Erythroblast (primary cell): ENCODE results near the gene ABCC4.
"Not testable (repeated sequence)": the region's sequence is repeated elsewhere in the genome, so short reads cannot be mapped to it uniquely, and the experiment has no call there.

Experiments
- DNase-seq, 2 experiments: peaks; one replicate each; lab custom pipeline; 2025; lab: John Stamatoyannopoulos, UW
- GATA1 ChIP-seq: IDR thresholded peaks from 2 replicates; pipeline ENCODE4 v1.6.1; 2011; ENCODE audit warnings: low read depth, mild to moderate bottlenecking, control low read depth, low read length, moderate library complexity
- POLR2A ChIP-seq: IDR thresholded peaks from 2 replicates; pipeline ENCODE4 v1.6.1; 2011; ENCODE audit warnings: mild to moderate bottlenecking, low read length

Gene ABCC4

DNA sequence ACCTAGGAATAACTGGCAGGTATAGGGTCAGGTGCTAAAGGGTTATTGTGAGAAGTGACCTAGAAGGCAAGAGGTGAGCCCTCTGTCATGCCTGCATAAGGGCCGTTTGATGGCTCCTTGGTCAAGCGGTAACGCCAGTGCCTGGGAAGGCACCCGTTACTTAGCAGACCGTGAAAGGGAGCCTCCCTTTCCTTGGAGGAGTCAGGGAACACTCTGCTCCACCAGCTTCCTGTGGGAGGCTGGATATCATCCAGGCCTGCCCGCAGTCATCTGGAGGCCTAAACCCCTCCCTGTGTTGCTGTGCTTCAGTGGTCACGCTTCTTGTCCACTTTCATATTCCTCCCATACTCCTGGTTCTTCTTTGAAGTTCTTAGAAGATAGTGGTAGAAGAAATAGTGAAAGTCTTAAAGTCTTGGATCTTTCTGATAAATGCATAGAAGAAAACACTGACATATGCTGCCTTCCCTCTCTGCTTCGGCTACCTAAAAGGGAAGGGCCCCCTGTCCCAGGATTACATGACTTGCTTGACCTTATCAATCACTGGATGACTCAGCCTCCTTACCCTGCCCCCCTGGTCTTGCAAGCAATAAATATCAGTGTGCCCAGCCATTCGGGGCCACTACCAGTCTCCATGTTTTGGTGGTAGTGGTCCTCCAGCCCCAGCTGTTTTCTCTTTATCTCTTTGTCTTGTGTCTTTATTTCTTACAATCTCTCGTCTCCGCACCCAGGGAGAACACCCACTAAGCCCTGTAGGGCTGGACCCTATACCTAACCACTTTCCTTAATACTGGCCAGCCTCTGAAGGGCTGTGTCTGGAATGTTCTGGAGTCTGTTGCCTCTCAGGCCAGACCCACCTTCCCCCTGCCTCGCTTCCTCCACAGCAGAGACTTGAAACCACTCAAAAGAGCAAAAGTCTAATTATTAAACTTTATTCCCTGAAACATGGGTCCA lies 16.1 kb upstream of the ABCC4 start:
- peak; percentile 89 to 90 for DNase-seq
- no peak for TF ChIP-seq GATA1
- peak; percentile 12 for TF ChIP-seq POLR2A

DNA sequence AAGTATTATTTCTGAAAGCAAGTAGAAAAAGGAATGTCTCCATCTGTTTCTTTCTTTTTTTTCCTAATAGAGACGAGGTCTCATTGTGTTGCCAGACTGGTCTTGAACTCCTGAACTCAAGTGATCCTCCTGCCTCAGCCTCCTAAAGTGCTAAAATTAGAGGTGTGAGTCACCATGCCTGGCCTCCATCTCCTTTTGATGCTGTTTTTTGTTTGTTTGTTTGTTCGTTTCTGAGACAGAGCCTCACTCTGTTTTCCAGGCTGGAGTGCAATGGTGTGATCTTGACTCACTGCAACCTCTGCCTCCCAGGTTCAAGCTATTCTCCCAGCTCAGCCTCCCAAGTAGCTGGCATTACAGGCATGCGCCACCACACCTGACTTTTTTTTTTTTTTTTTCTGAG lies 14.5 kb upstream of the ABCC4 start:
- no peak for DNase-seq
- TF ChIP-seq POLR2A: no peak
- TF ChIP-seq GATA1: no peak

DNA sequence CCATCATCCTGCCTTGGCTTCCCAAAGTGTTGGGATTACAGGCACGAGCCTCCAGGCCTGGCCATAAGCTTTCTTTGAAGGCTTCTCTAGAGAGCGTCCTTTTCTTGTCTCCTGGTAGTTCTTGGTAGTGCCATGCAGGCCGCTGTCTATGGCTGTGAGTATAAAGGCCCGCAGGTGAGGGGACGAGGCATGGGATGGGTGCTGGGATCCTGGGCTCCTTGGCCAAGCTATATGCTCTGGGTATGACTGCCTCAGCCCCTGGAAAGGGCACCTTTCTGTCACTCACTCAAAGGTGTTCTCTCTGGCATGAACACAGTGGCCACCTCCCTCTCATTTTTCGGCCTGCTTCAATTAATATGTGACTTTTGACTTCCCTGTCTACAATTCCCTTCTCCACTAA lies 6.3 kb upstream of the ABCC4 start:
- DNase-seq: no peak
- TF ChIP-seq POLR2A (peak; percentile 13), GATA1 (no peak)

DNA sequence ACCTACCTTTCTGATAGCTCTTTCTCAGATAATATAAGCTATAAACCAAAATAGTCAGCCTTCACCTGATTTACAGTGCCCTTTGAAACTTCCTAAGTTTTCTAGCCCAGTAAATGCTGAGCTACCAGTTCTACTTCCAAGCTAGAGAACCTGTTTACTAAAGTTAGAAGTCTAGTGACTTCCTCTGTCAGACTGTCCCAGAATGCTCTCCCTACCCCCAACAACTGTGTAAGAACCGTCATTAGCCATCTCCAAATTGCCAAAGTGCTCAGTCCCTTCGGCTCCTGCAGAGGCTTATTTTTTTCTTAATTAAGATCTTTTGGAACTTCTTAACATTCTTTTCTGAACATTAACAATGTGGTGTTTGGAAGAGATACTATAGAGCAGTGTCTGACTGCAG lies 3.2 kb upstream of the ABCC4 start:
- TF ChIP-seq POLR2A (no peak), GATA1 (no peak)
- no peak for DNase-seq

DNA sequence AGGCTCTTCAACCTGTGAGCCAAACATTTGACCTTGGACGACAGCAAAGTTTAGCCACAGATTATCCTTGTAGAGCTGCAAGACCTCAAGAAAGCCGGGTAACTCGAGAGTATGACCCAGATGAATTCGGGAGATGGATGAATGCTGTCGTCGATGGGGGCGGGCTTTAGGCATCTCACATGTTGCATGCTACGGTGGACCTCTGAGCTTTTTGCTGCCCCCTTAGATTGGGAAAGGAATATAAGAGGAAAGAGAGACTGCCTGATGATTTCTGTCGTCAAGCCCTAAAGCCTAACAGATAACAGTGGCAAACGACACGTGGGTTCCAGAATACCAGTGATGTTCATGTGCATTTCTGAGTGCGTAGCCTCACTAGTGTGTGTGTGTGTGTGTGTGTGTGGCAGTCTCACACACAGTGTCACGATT lies 730 bp upstream of the ABCC4 start:
- DNase-seq: peak; percentile 77 to 82
- TF ChIP-seq GATA1: no peak

DNA sequence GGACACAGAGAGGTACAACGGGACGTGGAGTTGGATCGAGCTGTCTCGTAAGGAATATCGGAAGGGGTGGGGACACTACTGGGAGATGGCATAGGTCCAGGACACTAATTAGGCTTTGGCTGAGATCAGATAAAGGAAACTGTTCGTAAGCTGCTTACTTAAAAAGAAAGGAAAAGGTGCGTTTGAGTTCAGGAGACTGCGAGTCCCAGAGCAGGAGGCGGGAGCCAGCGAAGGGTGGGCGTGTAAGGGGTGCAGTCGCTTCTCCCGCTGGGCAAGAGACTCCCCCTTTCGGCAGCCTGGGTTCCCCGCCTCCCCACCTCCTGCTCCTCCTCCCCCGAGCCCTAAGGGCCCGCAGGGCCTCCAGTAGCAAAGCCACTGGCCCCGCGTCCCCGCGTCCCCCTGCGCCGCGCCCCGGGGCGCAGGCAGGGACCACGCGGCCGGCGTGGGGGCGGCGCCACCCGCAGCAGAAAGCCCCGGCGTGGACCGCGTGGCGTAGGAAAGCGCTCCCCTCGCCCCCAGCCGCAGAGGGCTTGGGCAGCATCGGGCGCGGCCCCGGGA lies 547 bp downstream of the ABCC4 start:
- no peak for TF ChIP-seq GATA1
- TF ChIP-seq POLR2A: peak; percentile 43
- peak; percentile 87 to 89 for DNase-seq

DNA sequence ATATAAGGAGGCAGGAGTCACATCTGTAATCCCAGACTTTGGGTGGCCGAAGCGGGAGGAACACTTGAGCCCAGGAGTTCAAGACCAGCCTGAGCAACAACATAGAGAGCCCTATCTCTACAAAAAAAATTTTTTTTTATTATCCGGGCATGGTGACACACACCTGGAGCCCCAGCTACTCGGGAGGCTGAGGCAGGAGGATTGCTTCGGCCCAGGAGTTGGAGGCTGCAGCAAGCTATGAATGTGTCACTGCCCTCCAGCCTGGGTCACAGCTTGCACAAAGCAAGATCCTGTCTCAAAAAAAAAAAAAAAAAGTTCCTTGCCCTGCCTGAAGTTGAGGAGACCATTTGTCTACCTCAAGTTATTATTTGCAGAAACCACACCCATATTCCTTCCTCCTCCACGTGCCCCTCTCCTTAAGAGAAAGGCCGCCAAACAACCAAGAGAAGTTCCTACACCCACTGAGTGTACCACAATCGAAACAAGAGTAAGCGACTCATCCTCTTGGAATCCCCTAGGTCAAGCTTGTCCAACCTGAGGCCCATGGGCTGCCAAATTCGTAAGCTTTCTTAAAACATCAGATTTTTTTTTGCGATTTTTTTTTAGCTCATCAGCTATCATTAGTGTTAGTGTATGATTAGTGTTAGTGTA lies 2.2 kb downstream of the ABCC4 start:
- peak in 1 of 2 experiments; percentile 50 for DNase-seq
- no peak for TF ChIP-seq GATA1
- TF ChIP-seq POLR2A: no peak

DNA sequence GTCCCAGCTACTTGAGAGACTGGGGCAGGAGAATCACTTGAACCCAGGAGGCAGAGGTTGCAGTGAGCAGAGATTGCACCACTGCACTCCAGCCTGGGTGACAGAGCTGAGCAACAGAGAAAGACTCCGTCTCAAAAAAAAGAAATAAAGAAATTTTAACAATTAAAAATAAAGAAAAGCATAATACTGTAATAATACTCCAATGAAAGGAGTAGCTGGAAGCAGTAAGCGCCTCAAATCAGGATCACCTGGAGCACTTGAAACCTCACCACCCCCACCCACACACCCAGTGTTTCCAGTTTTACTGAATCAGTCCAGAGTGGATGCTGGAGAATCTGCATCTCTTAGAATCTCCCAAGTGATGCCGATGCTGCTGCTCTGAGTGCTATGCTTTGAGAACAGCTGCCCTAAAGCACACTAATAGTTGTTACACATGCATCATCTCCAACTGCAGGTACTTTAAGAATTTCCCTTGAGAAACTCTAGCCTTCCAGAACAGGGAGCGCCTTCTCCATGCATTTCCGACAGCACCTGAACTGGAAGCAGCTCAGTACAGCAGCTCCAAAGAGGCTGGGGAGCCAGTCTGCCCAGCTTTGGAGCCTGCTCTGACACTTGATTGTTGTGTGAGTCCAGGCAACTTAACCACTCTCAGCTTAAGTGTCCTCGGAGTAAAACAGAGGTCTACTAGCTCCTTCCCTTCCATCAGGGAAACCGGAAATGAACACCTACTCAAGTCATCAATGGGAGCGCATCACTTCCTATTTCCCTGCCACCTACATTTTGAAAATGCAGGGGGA lies 2.9 kb downstream of the ABCC4 start:
- peak in 1 of 2 experiments; percentile 42 for DNase-seq
- TF ChIP-seq GATA1: no peak
- no peak for TF ChIP-seq POLR2A

DNA sequence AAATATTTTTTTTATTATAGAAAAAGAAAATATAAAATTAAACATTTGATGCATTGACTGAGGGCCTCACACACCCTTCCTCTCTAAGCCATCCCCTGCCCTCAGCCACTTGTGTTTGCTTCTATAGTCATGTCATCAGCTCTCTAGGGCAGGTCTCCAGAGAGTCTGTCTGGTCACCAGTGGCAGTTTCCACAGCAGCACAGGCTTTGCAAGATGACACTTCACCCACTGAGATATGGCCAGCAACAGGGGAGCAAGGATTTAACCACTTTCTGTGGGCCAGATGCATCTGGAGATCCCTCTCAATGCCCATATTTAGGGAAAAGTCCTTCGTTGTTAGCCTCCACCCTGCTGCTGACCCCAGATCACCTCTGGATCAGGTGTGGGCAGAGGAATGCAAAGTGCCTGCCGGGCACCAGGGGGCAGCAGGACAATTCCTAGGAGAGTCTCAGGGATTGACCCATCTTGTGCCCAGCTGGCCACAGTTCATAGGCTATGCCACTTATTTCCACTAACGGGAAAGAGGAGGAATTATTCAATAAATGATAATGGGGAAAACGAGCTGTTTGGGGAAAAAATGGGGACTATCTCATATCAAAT lies 4.8 kb downstream of the ABCC4 start:
- TF ChIP-seq GATA1: no peak
- peak; percentile 63 to 75 for DNase-seq

DNA sequence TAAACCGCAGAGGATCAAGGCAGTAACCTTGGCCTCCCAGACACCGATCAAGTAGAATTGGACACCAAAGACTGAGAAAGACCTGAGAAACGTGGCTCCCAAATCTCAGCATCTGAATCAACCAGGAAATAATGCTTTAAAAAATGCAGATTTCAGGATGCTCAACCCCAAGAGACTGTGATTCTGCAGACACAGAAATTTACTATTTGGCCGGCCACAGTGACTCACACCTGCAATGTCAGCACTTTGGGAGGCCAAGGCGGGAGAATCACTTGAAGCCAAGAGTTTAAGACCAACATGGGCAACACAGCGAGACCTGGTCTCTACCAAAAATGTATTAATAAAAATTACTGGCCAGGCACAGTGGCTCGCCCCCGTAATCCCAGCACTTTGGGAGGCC lies 6.2 kb downstream of the ABCC4 start:
- DNase-seq: peak in 1 of 2 experiments; percentile 28
- no peak for TF ChIP-seq POLR2A
- no peak for TF ChIP-seq GATA1

DNA sequence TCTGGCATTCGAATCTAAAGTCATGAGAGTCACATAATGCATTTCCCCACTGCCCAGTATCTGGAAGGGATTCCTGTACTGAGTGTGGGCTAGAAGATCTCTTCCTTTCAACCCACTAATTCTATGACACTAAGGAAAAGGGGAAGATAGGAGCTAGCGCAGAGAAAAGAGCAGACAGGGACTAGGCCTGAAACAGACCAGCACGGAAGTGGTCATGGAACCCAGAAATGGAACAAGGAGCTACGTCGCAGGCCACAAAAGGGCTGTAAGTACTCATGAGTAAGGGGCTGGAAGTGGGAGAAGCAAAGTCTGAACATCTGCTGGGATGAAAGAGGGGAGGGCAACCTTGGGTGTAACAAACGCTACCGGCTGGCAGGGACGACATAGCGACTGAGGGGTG lies 8.6 kb downstream of the ABCC4 start:
- TF ChIP-seq POLR2A (no peak), GATA1 (no peak)
- no peak for DNase-seq

DNA sequence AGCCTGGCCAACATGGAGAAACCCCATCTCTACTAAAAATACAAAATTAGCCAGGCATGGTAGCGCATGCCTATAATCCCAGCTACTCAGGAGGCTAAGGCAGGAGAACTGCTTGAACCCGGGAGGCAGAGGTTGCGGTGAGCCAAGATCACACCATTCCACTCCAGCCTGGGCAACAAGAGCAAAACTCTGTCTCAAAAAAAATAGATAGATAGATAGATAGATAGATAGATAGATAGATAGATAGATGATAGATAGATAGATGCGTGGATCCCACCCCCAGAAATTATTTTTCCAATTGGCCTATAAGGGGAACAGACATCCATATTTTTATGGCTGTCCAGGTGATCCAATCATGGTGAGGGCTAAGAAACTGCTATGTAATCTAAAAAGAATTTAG lies 11.3 kb downstream of the ABCC4 start:
- DNase-seq: not testable (repeated sequence)

DNA sequence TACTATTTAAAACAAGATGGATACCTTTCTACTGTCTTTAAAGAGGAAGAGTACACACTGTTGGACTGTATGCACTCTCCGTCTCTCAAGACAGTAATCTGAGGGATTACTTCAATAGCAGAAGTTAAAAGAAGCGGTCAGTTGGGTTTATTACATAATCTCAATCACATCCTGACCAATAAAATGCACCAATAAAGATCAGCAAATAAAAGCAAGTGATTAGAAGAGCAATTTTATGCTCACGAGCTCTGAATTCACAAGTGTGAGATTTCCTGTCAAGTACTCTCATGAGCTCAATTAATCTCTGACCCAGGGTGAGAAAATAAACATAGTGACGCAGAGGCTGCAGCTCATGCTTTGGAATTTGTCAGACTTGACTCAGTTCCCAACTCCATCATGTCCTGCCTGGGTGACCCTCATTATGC lies 12.2 kb downstream of the ABCC4 start:
- DNase-seq: no peak
- TF ChIP-seq POLR2A (no peak), GATA1 (no peak)

DNA sequence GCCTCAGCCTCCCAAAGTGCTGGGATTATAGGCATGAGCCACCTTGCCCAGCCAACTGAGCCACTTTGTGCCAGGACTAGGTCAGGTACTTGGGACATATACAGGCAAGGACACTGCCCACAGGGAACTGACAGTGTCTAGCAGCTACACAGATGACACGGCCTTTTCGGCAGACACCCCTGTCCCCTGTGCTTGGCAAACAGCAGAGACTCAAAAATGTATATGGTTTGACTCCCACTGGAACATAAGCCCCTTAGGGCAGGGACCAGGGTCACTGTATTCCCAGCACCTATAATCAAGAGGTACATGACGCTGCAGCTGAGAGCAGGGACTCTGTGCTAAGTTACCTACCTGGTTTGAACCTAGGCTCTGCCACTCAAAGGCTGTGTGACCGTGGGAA lies 16.8 kb downstream of the ABCC4 start:
- TF ChIP-seq POLR2A (no peak), GATA1 (no peak)
- DNase-seq: peak in 1 of 2 experiments; percentile 40

DNA sequence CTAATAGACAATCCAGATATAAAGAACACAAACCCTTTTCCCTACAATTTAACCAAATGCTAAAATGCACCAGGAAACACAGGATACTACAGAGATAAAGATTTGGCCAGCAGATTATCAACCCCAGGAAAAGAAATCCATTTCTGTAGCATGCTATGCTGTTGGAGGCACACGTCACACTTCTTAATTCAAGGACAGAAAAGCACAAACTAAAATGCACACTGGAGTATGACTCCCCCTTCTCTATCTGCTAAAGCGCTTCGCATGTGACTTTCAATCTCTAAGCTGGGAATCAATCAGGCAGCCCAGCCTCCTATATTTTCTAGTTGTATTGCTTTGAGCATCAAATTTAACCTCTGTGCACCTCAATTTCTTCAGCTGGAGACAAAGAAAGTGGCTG lies 22.2 kb downstream of the ABCC4 start:
- DNase-seq: peak; percentile 47 to 53
- TF ChIP-seq POLR2A: no peak
